H1 (cell line): ENCODE measurements around the gene GULP1. TPM values are rescaled to one million over a fixed set of nuclear protein-coding genes. Genes with fewer than 3 reads are reported as not detected.

Source experiments
- CTCF ChIA-PET: fragments of 300-600 bp; sonication (Branson Sonifier 250); formaldehyde crosslinking; loops from one replicate; lab custom pipeline; 2021; ENCODE audit not compliant: partially characterized antibody; lab: Charles Lee
- POLR2A ChIA-PET: fragments of 300-600 bp; sonication (Branson Sonifier 250); formaldehyde crosslinking; loops from one replicate; lab custom pipeline; 2021; ENCODE audit warnings: inconsistent platforms; ENCODE audit not compliant: partially characterized antibody; lab: Charles Lee
- DNase-seq, 2 experiments: peaks; one replicate each; pipeline versions ENCODE4 v3.0.0 to v3.0.0-alpha.2; 2010 to 2022; ENCODE audit warnings: low spot score in 2 of 2, low read depth in 1 of 2, mixed read lengths in 1 of 2
- FAIRE-seq: peaks from 2 replicates; lab custom pipeline; 2011; peaks lifted over from hg19 to GRCh38; lab: Jason Lieb, UNC
- H2AFZ ChIP-seq: 2 replicates; pipeline ENCODE4 v1.8.1; 2012; ENCODE audit warnings: low read length, inconsistent platforms
- H2AK5ac ChIP-seq: 2 replicates; pipeline ENCODE4 v1.6.1; 2013; ENCODE audit warnings: low read depth, low read length
- H2BK120ac ChIP-seq: replicated peaks from 2 replicates; pipeline ENCODE3; 2013; ENCODE audit warnings: low read depth, low read length, inconsistent platforms
- H2BK12ac ChIP-seq: 2 replicates; pipeline ENCODE4 v1.6.1; 2013; ENCODE audit warnings: low read depth, low read length
- H2BK15ac ChIP-seq: 2 replicates; pipeline ENCODE4 v1.6.1; 2013; ENCODE audit warnings: low read length
- H2BK20ac ChIP-seq: 2 replicates; pipeline ENCODE4 v1.6.1; 2013; ENCODE audit warnings: low read length
- H2BK5ac ChIP-seq: 2 replicates; pipeline ENCODE4 v1.6.1; 2013; ENCODE audit warnings: low read depth, low read length
- H3K14ac ChIP-seq: 2 replicates; pipeline ENCODE4 v1.6.1; 2013; ENCODE audit warnings: inconsistent platforms; ENCODE audit not compliant: insufficient read length
- H3K18ac ChIP-seq: 2 replicates; pipeline ENCODE4 v1.6.1; 2013; ENCODE audit warnings: low read length; ENCODE audit errors: extremely low read depth
- H3K23ac ChIP-seq: 2 replicates; pipeline ENCODE4 v1.6.1; 2013; ENCODE audit warnings: inconsistent platforms; ENCODE audit not compliant: insufficient read length
- H3K23me2 ChIP-seq: 2 replicates; pipeline ENCODE4 v1.6.1; 2013; ENCODE audit warnings: low read depth, low read length
- H3K27ac ChIP-seq: 2 replicates; pipeline ENCODE4 v1.6.1; 2011; ENCODE audit warnings: low read depth, low read length, inconsistent platforms
- H3K27me3 ChIP-seq, 4 experiments: replicated peaks in 1 of 4; 1 replicate in 1 of 4; 2 replicates in 3 of 4; pipeline versions ENCODE4 v1.6.1 to v1.8.1; 2011 to 2013; ENCODE audit warnings: low read length in 3 of 4, mild to moderate bottlenecking in 3 of 4, inconsistent platforms in 2 of 4, mixed read lengths in 2 of 4, moderate library complexity in 1 of 4; ENCODE audit not compliant: control insufficient read depth in 3 of 4, insufficient read depth in 3 of 4; ENCODE audit errors: extremely low read depth in 1 of 4
- H3K36me3 ChIP-seq, 4 experiments: 2 replicates each; pipeline versions ENCODE4 v1.6.1 to v1.8.1; 2011 to 2013; ENCODE audit warnings: mild to moderate bottlenecking in 4 of 4, low read length in 3 of 4, moderate library complexity in 2 of 4, control low read depth in 1 of 4, inconsistent platforms in 1 of 4; ENCODE audit not compliant: insufficient read depth in 4 of 4, control insufficient read depth in 2 of 4
- H3K4ac ChIP-seq: replicated peaks from 2 replicates; pipeline ENCODE3; 2013; ENCODE audit warnings: low read length, low read depth, mixed read lengths, inconsistent platforms; ENCODE audit not compliant: insufficient read length
- H3K4me1 ChIP-seq, 4 experiments: replicated peaks in 1 of 4; 1 replicate in 1 of 4; 2 replicates in 3 of 4; pipeline versions ENCODE4 v1.6.1 to v1.8.1; 2011 to 2013; ENCODE audit warnings: low read length in 3 of 4, inconsistent platforms in 2 of 4, mixed read lengths in 1 of 4; ENCODE audit not compliant: insufficient read depth in 4 of 4, control insufficient read depth in 3 of 4
- H3K4me2 ChIP-seq, 2 experiments: 2 replicates each; pipeline versions ENCODE4 v1.6.1 to v1.8.1; 2011 to 2013; ENCODE audit warnings: low read depth in 2 of 2, low read length in 2 of 2, control low read depth in 1 of 2, inconsistent platforms in 1 of 2, mild to moderate bottlenecking in 1 of 2; ENCODE audit not compliant: insufficient read depth in 1 of 2
- H3K4me3 ChIP-seq, 4 experiments: fragments of 200-600, 300-600 bp in 1 of 4; sonication (generic), shearing (Covaris generic), sonication (Bioruptor Twin) in 1 of 4; 2 replicates each; pipeline versions ENCODE4 v1.5.1 to v1.8.1; 2011 to 2016; ENCODE audit warnings: low read length in 4 of 4, low read depth in 3 of 4, control low read depth in 2 of 4, inconsistent platforms in 2 of 4, mild to moderate bottlenecking in 2 of 4, mixed read lengths in 1 of 4, moderate library complexity in 1 of 4; ENCODE audit not compliant: insufficient read depth in 2 of 4; ENCODE audit errors: extremely low read depth in 1 of 4
- H3K56ac ChIP-seq: replicated peaks from 2 replicates; pipeline ENCODE3; 2013; ENCODE audit warnings: low read depth, mild to moderate bottlenecking, mixed read lengths, low read length, inconsistent platforms; ENCODE audit not compliant: insufficient read length
- H3K79me1 ChIP-seq: 2 replicates; pipeline ENCODE4 v1.6.1; 2013; ENCODE audit warnings: low read depth, low read length, control low read depth
- H3K79me2 ChIP-seq, 2 experiments: 2 replicates each; pipeline versions ENCODE4 v1.6.1 to v1.8.1; 2012 to 2013; ENCODE audit warnings: low read length in 2 of 2, mild to moderate bottlenecking in 2 of 2, inconsistent platforms in 1 of 2; ENCODE audit not compliant: insufficient read depth in 2 of 2, control insufficient read depth in 1 of 2
- H3K9ac ChIP-seq, 4 experiments: replicated peaks in 1 of 4; 1 replicate in 1 of 4; 2 replicates in 3 of 4; pipeline versions ENCODE4 v1.6.1 to v1.8.1; 2011 to 2013; ENCODE audit warnings: low read depth in 3 of 4, low read length in 3 of 4, control low read depth in 2 of 4, mild to moderate bottlenecking in 2 of 4, moderate library complexity in 2 of 4, inconsistent platforms in 1 of 4; ENCODE audit errors: extremely low read depth in 1 of 4
- H3K9me3 ChIP-seq, 2 experiments: 2 replicates each; pipeline versions ENCODE4 v1.6.1 to v1.8.1; 2012 to 2013; ENCODE audit warnings: mild to moderate bottlenecking in 2 of 2, moderate library complexity in 2 of 2, control low read depth in 1 of 2, inconsistent platforms in 1 of 2, low read depth in 1 of 2, low read length in 1 of 2, mixed read lengths in 1 of 2; ENCODE audit not compliant: insufficient read depth in 2 of 2
- H4K20me1 ChIP-seq, 2 experiments: replicated peaks in 1 of 2; 2 replicates each; pipeline versions ENCODE3 to v1.8.1; 2011 to 2013; ENCODE audit warnings: inconsistent platforms in 2 of 2, low read length in 2 of 2, mild to moderate bottlenecking in 1 of 2; ENCODE audit not compliant: insufficient read depth in 2 of 2, control insufficient read depth in 1 of 2
- H4K5ac ChIP-seq: 2 replicates; pipeline ENCODE4 v1.6.1; 2013; ENCODE audit warnings: low read length, low read depth, mixed read lengths, inconsistent platforms; ENCODE audit not compliant: insufficient read length
- H4K8ac ChIP-seq: 2 replicates; pipeline ENCODE4 v1.8.0; 2013; ENCODE audit warnings: mild to moderate bottlenecking, moderate library complexity, low read length, inconsistent platforms; ENCODE audit not compliant: insufficient read depth; ENCODE audit errors: extremely low read depth
- H4K91ac ChIP-seq: replicated peaks from 2 replicates; pipeline ENCODE3; 2013; ENCODE audit warnings: low read length, mixed read lengths, inconsistent platforms; ENCODE audit not compliant: insufficient read length
- CTBP2 ChIP-seq: IDR thresholded peaks from 2 replicates; pipeline ENCODE4 v1.7.0; 2011; ENCODE audit warnings: borderline replicate concordance, mild to moderate bottlenecking, moderate library complexity, mixed read lengths, low read length; ENCODE audit not compliant: insufficient read depth, insufficient read length
- EP300 ChIP-seq, 2 experiments: IDR thresholded peaks; 1 replicate in 1 of 2; 2 replicates in 1 of 2; pipeline ENCODE4 v1.6.1; 2011 to 2012; ENCODE audit warnings: low read depth in 2 of 2, low read length in 2 of 2, mild to moderate bottlenecking in 2 of 2, borderline replicate concordance in 1 of 2, inconsistent platforms in 1 of 2, moderate library complexity in 1 of 2
- PHF8 ChIP-seq: fragments of 200-600 bp; sonication (generic); conservative IDR thresholded peaks from 2 replicates; pipeline ENCODE4 v1.7.1; 2012; ENCODE audit warnings: low read depth, mild to moderate bottlenecking, inconsistent platforms, low read length, moderate library complexity
- POU5F1 ChIP-seq: IDR thresholded peaks from 2 replicates; pipeline ENCODE4 v1.6.1; 2011; ENCODE audit warnings: low read depth, mild to moderate bottlenecking, low read length, moderate library complexity
- WGBS, 2 experiments: shearing (Covaris generic) in 1 of 2; methylation state at CpG; one replicate each; pipeline versions ENCODE4 v1.1.6 to v1.1.7; 2013 to 2015; ENCODE audit warnings: low lambda C conversion rate in 2 of 2, mixed read lengths in 2 of 2, inconsistent platforms in 1 of 2, low coverage in 1 of 2, missing lambda C conversion rate in 1 of 2; ENCODE audit not compliant: insufficient replicate concordance in 2 of 2, insufficient coverage in 1 of 2, insufficient read length in 1 of 2; ENCODE audit errors: extremely low coverage in 1 of 2, missing lambda C conversion rate in 1 of 2; 5-methylcytosine and 5-hydroxymethylcytosine counted together
- polyA plus RNA-seq, 7 experiments: library from polyadenylated mRNA; depleted of rRNA in 3 of 7; stranded (reverse) in 5 of 7; unstranded in 2 of 7; fragments of >200 nt in 5 of 7; fragments of 200-250 nt in 2 of 7; gene quantifications; 1 replicate in 5 of 7; 2 replicates in 1 of 7; 4 replicates in 1 of 7; pipeline versions ENCODE4 v1.2.1 to v1.2.3, GENCODE V29; 2011 to 2013; ENCODE audit warnings: missing spikeins in 2 of 7, mixed read lengths in 2 of 7
- total RNA-seq: library from RNA; stranded (reverse); fragmentation: NEBNext Ultra II Directional; extraction: Animal tissue kit (Norgen Biotek cat#: 25700); gene quantifications from 2 replicates; pipeline ENCODE4 v1.2.1, GENCODE V29; 2021

GULP1 gene
- total and polyA plus RNA-seq, 2 of the 8 experiments (the other 6 are each of a cell fraction or from before 2014, with no cell fraction given) = 69.7 to 139 TPM

DNA sequence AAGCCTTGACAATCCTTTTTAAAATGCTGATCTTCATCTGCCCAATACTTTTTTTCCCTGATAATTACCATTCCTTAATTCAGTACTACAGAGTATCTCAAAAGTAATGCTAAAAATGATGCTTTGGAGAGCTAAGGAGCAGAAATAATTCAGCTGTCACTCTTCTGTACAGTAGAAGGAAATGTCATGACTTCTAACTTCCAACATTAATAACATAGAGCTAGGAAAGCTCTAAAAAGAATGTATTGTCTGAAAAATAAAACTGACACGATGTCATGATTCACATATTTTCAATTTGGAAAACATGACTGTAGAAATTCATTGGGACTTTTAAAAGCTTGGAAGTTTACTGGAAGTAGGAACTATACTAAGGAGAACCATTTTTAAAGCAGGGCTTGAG lies 212.3 kb downstream of the GULP1 start:
- H4K91ac ChIP-seq = no peak overlapping the region
- H2BK20ac ChIP-seq = no peak overlapping the region
- H3K4me3 ChIP-seq = no peak overlapping the region
- no peaks in the 10 kb centered on the region for H3K23me2 ChIP-seq
- no peak overlapping the region for H3K4me2 ChIP-seq
- H3K23ac ChIP-seq = no peak overlapping the region
- 0 out of 4 replicates have a peak, but pooled peaks cover 0 to 13% of the 10 kb centered on the region in 2 experiments for H3K79me2 ChIP-seq
- no peak overlapping the region for H3K4ac ChIP-seq
- POLR2A ChIA-PET = no interaction called here
- FAIRE-seq (no peak), DNase-seq (no peak)
- CTCF ChIA-PET = interaction anchor here (0.6 to 1.0 kb wide), 2 partner anchors 10 to 15 kb away, joined by 3 to 5 read pairs; no protein-coding TSS in a partner anchor
- H3K27me3 ChIP-seq = no peaks in the 10 kb centered on the region
- no peaks in the 10 kb centered on the region for H4K20me1 ChIP-seq
- no peak overlapping the region for H3K27ac ChIP-seq
- no peak overlapping the region for H3K9ac ChIP-seq
- H4K8ac ChIP-seq = no peak overlapping the region
- H3K79me1 ChIP-seq = no peaks in the 10 kb centered on the region; the same call in 1 of the 2 replicates
- H3K4me1 ChIP-seq = no peaks in the 10 kb centered on the region; a peak in 2 of 7 replicates
- H3K14ac ChIP-seq = no peak overlapping the region
- no peak overlapping the region for H2BK5ac ChIP-seq
- no peak overlapping the region for H2AK5ac ChIP-seq
- TF ChIP-seq PHF8 = no peak
- no peak for TF ChIP-seq POU5F1
- TF ChIP-seq CTBP2 = no peak
- no peak for TF ChIP-seq EP300 (IDR thresholded peaks at IDR 0.05; ENCODE audit: borderline replicate concordance in 1 of 2, low read depth in 2 of 2, low read length in 2 of 2)
- no peak overlapping the region for H2BK12ac ChIP-seq
- H3K9me3 ChIP-seq = no peaks in the 10 kb centered on the region
- H3K18ac ChIP-seq = no peak overlapping the region
- H2BK120ac ChIP-seq = no peak overlapping the region
- no peak overlapping the region for H2AFZ ChIP-seq
- no peak overlapping the region for H2BK15ac ChIP-seq
- 100% methylated on average over 1 of the region's 1 CpG; no CpG with 5 or more reads in 1 of the 2 experiments for whole genome bisulfite sequencing, 2 experiments
- no peak overlapping the region for H3K56ac ChIP-seq
- no peaks in the 10 kb centered on the region; a peak in 1 of 8 replicates for H3K36me3 ChIP-seq
- H4K5ac ChIP-seq = no peak overlapping the region
